Measurements from ENCODE around the gene CLEC18C.
A peak's percentile ranks its signal among the peaks of the same experiment; 100 is the strongest.
"Not testable (repeated sequence)": the region's sequence is repeated elsewhere in the genome, so short reads cannot be mapped to it uniquely, and the experiment has no call there.

CLEC18C gene

DNA sequence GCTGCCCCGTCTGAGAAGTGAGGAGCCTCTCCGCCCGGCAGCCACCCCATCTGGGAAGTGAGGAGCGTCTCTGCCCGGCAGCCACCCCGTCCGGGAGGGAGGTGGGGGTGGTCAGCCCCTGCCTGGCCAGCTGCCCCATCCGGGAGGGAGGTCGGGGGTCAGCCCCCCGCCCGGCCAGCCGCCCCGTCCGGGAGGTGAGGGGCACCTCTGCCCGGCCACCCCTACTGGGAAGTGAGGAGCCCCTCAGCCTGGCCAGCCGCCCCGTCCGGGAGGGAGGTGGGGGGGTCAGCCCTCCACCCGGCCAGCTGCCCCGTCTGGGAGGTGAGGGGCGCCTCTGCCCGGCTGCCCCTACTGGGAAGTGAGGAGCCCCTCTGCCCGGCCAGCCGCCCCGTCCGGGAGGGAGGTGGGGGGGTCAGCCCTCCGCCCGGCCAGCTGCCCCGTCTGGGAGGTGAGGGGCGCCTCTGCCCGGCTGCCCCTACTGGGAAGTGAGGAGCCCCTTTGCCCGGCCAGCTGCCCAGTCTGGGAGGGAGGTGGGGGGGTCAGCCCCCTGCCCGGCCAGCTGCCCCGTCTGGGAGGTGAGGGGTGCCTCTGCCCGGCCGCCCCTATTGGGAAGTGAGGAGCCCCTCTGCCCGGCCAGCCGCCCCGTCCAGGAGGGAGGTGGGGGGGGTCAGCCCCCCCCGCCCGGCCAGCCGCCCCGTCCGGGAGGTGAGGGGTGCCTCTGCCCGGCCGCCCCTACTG, 31.2 kb downstream of the CLEC18C start:
- H3K36me3 ChIP-seq (replicated peaks); DNase-seq (ENCODE audit: low spot score in 2 of 2); H3K9me3 ChIP-seq; H3K4me3 ChIP-seq; in situ Hi-C loops (cut with MboI; ENCODE audit: low sequenced_read_pairs); H3K4me1 ChIP-seq; H3K27me3 ChIP-seq (ENCODE audit: low read depth): not testable (repeated sequence)

- H3K4me3 ChIP-seq; H3K4me1 ChIP-seq; in situ Hi-C loops (cut with MboI; ENCODE audit: low sequenced_read_pairs); H3K36me3 ChIP-seq (replicated peaks); H3K27me3 ChIP-seq (ENCODE audit: low read depth); H3K9me3 ChIP-seq; DNase-seq (ENCODE audit: low spot score in 2 of 2): not testable (repeated sequence)
Measured at GRCh38 chr16:70206382-70206781, 32.8 kb downstream of the CLEC18C start.

- H3K4me1 ChIP-seq; DNase-seq (ENCODE audit: low spot score in 2 of 2); H3K4me3 ChIP-seq; H3K27me3 ChIP-seq (ENCODE audit: low read depth); H3K9me3 ChIP-seq; H3K36me3 ChIP-seq (replicated peaks); in situ Hi-C loops (cut with MboI; ENCODE audit: low sequenced_read_pairs): not testable (repeated sequence)
Measured at GRCh38 chr16:70218586-70218985, 45.0 kb downstream of the CLEC18C start.

DNA sequence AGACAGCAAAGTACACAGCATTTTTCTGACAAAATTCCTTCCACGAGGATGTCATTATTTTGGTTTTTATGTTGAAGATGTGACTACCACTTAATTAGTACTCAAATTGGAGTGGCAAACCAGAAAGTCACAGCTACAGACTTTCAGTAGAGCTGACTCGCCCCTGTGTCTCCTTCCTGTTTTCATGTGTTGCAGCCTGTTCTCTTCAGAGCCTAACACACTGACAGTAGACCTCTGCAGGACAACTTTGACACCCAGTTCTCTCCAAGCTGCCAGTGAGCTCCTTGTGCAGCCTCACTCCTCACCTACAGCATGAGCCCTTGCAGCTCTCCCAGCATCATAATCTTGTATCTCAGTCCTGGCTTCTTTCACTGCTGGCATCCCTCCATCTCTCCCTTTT, 49.0 kb downstream of the CLEC18C start:
- H3K27me3 ChIP-seq (ENCODE audit: low read depth); H3K9me3 ChIP-seq; in situ Hi-C loops (cut with MboI; ENCODE audit: low sequenced_read_pairs); DNase-seq (ENCODE audit: low spot score in 2 of 2); H3K4me3 ChIP-seq; H3K4me1 ChIP-seq; H3K36me3 ChIP-seq (replicated peaks): not testable (repeated sequence)

GRCh38 chr16:70223216-70223615, 49.6 kb downstream of the CLEC18C start:
- H3K36me3 ChIP-seq (replicated peaks); H3K9me3 ChIP-seq; in situ Hi-C loops (cut with MboI; ENCODE audit: low sequenced_read_pairs): not testable (repeated sequence)

GRCh38 chr16:70223971-70224513, 50.5 kb downstream of the CLEC18C start:
- H3K9me3 ChIP-seq; H3K36me3 ChIP-seq (replicated peaks); H3K4me1 ChIP-seq; DNase-seq (ENCODE audit: low spot score in 2 of 2); H3K27me3 ChIP-seq (ENCODE audit: low read depth); in situ Hi-C loops (cut with MboI; ENCODE audit: low sequenced_read_pairs); H3K4me3 ChIP-seq: not testable (repeated sequence)

More at GRCh38 chr16:70223216-70223615, 49.6 kb downstream of the CLEC18C start:
- not testable (repeated sequence) for DNase-seq (ENCODE audit: low spot score in 2 of 2); H3K4me3 ChIP-seq; H3K4me1 ChIP-seq; H3K27me3 ChIP-seq (ENCODE audit: low read depth)

GRCh38 chr16:70224645-70225044, 51.1 kb downstream of the CLEC18C start:
- H3K36me3 ChIP-seq (replicated peaks); H3K9me3 ChIP-seq; H3K4me3 ChIP-seq; H3K4me1 ChIP-seq; H3K27me3 ChIP-seq (ENCODE audit: low read depth); DNase-seq (ENCODE audit: low spot score in 2 of 2); in situ Hi-C loops (cut with MboI; ENCODE audit: low sequenced_read_pairs): not testable (repeated sequence)

GRCh38 chr16:70225430-70225829, 51.8 kb downstream of the CLEC18C start:
- H3K36me3 ChIP-seq (replicated peaks); H3K9me3 ChIP-seq; in situ Hi-C loops (cut with MboI; ENCODE audit: low sequenced_read_pairs); H3K4me3 ChIP-seq; H3K27me3 ChIP-seq (ENCODE audit: low read depth); H3K4me1 ChIP-seq; DNase-seq (ENCODE audit: low spot score in 2 of 2): not testable (repeated sequence)

DNA sequence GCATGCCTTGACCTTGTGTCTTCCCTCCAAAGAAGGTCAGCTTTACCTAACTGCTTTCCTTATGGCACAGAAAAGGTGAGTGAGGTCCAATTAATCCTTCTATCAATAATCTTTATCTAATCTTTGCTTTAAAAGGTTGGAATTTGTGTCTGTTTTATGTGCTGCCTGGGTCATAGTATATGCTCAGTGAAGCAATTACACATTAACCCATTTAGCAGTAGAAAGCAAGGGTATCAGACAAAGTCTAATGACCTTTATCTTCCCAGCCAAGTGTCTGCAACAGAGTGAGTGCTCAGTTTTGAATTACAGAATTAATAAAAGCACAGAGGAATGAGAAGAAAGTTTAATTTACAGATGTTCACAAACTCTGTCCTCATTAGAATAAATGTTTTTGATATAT, 52.4 kb downstream of the CLEC18C start:
- H3K36me3 ChIP-seq (replicated peaks); H3K27me3 ChIP-seq (ENCODE audit: low read depth); H3K9me3 ChIP-seq; DNase-seq (ENCODE audit: low spot score in 2 of 2); H3K4me1 ChIP-seq; H3K4me3 ChIP-seq; in situ Hi-C loops (cut with MboI; ENCODE audit: low sequenced_read_pairs): not testable (repeated sequence)

- H3K9me3 ChIP-seq; H3K4me3 ChIP-seq; H3K4me1 ChIP-seq; H3K36me3 ChIP-seq (replicated peaks); in situ Hi-C loops (cut with MboI; ENCODE audit: low sequenced_read_pairs); H3K27me3 ChIP-seq (ENCODE audit: low read depth): not testable (repeated sequence)
- DNase-seq (ENCODE audit: low spot score in 2 of 2): peak in 1 of 2 experiments; percentile 52
Measured at GRCh38 chr16:70231831-70232230, 58.2 kb downstream of the CLEC18C start.

Data from HAP-1 (cell line).